Fibroblast of lung (primary cell): ENCODE data around the gene ATF1. TPM values are rescaled to one million over a fixed set of nuclear protein-coding genes. Genes with fewer than 3 reads are reported as not detected.

Experiments used
- DNase-seq, 2 donors: peaks; one replicate each; pipeline versions ENCODE4 v3.0.0 to v3.0.0-alpha.2; 2010; ENCODE audit warnings: low read depth in 2 of 2
- H2AFZ ChIP-seq: 2 replicates; pipeline ENCODE4 v1.5.1; 2012; ENCODE audit warnings: low read length, control low read depth, inconsistent platforms
- H3K27ac ChIP-seq: 2 replicates; pipeline ENCODE4 v1.5.1; 2011; ENCODE audit warnings: low read length, control low read depth; ENCODE audit not compliant: insufficient read depth
- H3K27me3 ChIP-seq: 2 replicates; pipeline ENCODE4 v1.5.1; 2011; ENCODE audit warnings: mild to moderate bottlenecking, low read length; ENCODE audit not compliant: control insufficient read depth, insufficient read depth
- H3K36me3 ChIP-seq: 2 replicates; pipeline ENCODE4 v1.5.1; 2011; ENCODE audit warnings: low read length; ENCODE audit not compliant: control insufficient read depth, insufficient read depth
- H3K4me1 ChIP-seq: 2 replicates; pipeline ENCODE4 v1.5.1; 2011; ENCODE audit warnings: low read length; ENCODE audit not compliant: control insufficient read depth, insufficient read depth; ENCODE audit errors: extremely low read depth
- H3K4me2 ChIP-seq: 2 replicates; pipeline ENCODE4 v1.5.1; 2011; ENCODE audit warnings: low read length, control low read depth; ENCODE audit not compliant: insufficient read depth; ENCODE audit errors: extremely low read depth
- H3K4me3 ChIP-seq, 4 experiments: fragments of 200-600 bp in 1 of 4; sonication (generic) in 1 of 4; replicated peaks in 1 of 4; 2 replicates each; pipeline ENCODE4 v1.5.1; 2011 to 2016; ENCODE audit warnings: low read length in 4 of 4, low read depth in 3 of 4, mild to moderate bottlenecking in 3 of 4, control low read depth in 2 of 4, inconsistent platforms in 1 of 4, mixed read lengths in 1 of 4; ENCODE audit not compliant: insufficient read depth in 1 of 4; ENCODE audit errors: control extremely low read depth in 1 of 4
- H3K79me2 ChIP-seq: 2 replicates; pipeline ENCODE4 v1.5.1; 2012; ENCODE audit warnings: mild to moderate bottlenecking, low read length, inconsistent platforms; ENCODE audit not compliant: control insufficient read depth, insufficient read depth
- H3K9ac ChIP-seq: 2 replicates; pipeline ENCODE4 v1.5.1; 2011; ENCODE audit warnings: mild to moderate bottlenecking, low read length, control low read depth; ENCODE audit not compliant: insufficient read depth
- H3K9me3 ChIP-seq: 2 replicates; pipeline ENCODE4 v1.5.1; 2012; ENCODE audit warnings: low read depth, low read length; ENCODE audit not compliant: control insufficient read depth, insufficient read depth
- H4K20me1 ChIP-seq: 2 replicates; pipeline ENCODE4 v1.5.1; 2011; ENCODE audit warnings: low read length; ENCODE audit not compliant: control insufficient read depth, insufficient read depth; ENCODE audit errors: extremely low read depth
- EZH2 ChIP-seq: IDR thresholded peaks from 2 replicates; pipeline ENCODE4 v1.5.1; 2012; ENCODE audit warnings: low read length, control low read depth, mild to moderate bottlenecking; ENCODE audit errors: missing control alignments
- polyA plus RNA-seq, 2 donors: library from polyadenylated mRNA; depleted of rRNA in 1 of 2; stranded (reverse) in 1 of 2; unstranded in 1 of 2; fragments of >200 nt; gene quantifications; 2 replicates each; pipeline ENCODE4 v1.2.1, GENCODE V29; 2011 to 2012; ENCODE audit warnings: missing spikeins in 1 of 2
- total RNA-seq: library from RNA; depleted of rRNA; stranded (reverse); fragments of >200 nt; gene quantifications from 2 replicates; pipeline ENCODE4 v1.2.1, GENCODE V29; 2014
- TF ChIP-seq, protein P1 (sequence below), 2 donors: IDR thresholded peaks in 1 of 2; conservative IDR thresholded peaks in 1 of 2; 1 replicate in 1 of 2; 2 replicates in 1 of 2; pipeline ENCODE4 v1.5.1; 2011 to 2012; ENCODE audit warnings: low read length in 2 of 2, control low read depth in 1 of 2, inconsistent platforms in 1 of 2, low read depth in 1 of 2, mild to moderate bottlenecking in 1 of 2

ATF1 gene
- total and polyA plus RNA-seq, 2 donors (not counting 1 experiment from before 2014, with no cell fraction given) = 40.6 to 44.8 TPM

DNA sequence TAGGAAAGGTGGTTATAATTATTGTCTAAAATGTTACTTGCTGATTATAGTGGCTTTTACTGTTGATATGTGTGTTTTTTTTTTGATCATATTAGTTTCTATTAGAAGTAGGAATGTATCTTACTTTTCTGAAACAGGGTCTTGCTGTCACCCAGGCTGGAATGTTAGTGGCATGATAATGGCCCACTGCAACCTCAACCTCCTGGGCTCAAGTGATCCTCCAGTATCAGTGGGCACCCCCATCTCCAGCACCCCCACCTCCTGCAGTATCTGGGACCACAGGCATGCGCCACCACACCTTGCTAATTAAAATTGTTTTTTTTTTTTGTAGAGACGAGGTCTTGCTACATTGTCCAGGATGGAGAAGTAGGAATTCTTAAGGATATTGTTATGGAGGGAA lies 11.3 kb downstream of the ATF1 start:
- Histone ChIP-seq H3K27ac (no peak overlapping the region), H3K36me3 (no peaks in the 10 kb centered on the region), H2AFZ (no peak overlapping the region), H3K4me2 (no peak overlapping the region), H3K9ac (no peak overlapping the region), H3K4me1 (no peaks in the 10 kb centered on the region), H3K79me2 (peaks cover 34% of the 10 kb centered on the region), H4K20me1 (no peaks in the 10 kb centered on the region), H3K9me3 (no peaks in the 10 kb centered on the region), H3K4me3 (no peak overlapping the region), H3K27me3 (no peaks in the 10 kb centered on the region)
- TF ChIP-seq, protein P1, sequence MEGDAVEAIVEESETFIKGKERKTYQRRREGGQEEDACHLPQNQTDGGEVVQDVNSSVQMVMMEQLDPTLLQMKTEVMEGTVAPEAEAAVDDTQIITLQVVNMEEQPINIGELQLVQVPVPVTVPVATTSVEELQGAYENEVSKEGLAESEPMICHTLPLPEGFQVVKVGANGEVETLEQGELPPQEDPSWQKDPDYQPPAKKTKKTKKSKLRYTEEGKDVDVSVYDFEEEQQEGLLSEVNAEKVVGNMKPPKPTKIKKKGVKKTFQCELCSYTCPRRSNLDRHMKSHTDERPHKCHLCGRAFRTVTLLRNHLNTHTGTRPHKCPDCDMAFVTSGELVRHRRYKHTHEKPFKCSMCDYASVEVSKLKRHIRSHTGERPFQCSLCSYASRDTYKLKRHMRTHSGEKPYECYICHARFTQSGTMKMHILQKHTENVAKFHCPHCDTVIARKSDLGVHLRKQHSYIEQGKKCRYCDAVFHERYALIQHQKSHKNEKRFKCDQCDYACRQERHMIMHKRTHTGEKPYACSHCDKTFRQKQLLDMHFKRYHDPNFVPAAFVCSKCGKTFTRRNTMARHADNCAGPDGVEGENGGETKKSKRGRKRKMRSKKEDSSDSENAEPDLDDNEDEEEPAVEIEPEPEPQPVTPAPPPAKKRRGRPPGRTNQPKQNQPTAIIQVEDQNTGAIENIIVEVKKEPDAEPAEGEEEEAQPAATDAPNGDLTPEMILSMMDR (conservative IDR thresholded peaks at IDR 0.05 in 1 of 2, IDR thresholded peaks at IDR 0.05 in 1 of 2; ENCODE audit: low read depth in 1 of 2, low read length in 2 of 2) = no peak
- no peak for TF ChIP-seq EZH2
- no peak for DNase-seq

DNA sequence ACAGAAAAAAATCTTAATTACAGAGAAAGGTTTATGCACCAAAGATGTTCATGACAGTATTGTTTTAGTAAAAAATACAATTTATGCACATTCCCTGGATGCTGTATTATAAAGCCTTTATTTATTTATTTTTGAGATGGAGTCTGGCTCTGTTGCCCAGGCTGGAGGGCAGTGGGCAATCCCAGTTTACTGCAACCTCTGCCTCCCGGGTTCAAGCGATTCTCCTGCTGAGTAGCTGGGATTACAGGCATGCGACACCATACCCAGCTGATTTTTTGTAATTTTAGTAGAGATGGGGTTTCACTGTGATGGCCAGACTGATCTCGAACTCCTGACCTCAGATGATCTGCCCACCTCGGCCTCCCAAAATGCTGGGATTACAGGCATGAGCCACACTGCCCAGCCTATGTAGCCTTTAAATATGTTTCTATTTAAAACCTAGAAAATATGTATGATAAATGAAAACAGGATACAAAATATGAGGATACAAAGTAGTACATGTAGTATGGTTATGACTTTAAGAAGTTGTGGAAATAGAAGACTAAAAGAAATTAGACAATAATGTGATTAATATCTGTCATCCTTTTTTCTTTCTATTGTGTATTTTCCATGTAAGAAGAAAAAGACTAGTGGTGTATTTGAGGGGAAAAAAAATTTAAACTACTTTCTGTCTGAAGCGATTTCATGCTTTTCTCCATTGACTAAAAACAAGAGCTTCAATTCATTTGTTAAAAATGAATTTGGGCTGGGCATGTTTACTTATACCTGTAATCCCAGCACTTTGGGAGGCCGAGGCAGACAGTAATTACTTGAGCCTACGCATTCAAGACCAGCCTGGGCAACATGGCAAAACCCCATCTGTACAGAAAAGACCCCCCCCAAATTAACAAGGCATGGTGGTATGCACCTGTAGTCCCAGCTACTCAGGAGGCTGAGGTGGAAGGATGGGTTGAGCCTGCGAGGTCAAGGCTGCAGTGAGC lies 13.1 kb downstream of the ATF1 start:
- no peak overlapping the region for H3K27ac ChIP-seq
- no peak overlapping the region for H2AFZ ChIP-seq
- H3K9me3 ChIP-seq = no peaks in the 10 kb centered on the region
- H3K4me1 ChIP-seq = no peaks in the 10 kb centered on the region
- peaks cover 31% of the 10 kb centered on the region for H3K79me2 ChIP-seq
- no peaks in the 10 kb centered on the region for H3K27me3 ChIP-seq
- TF ChIP-seq, protein P1 (conservative IDR thresholded peaks at IDR 0.05 in 1 of 2, IDR thresholded peaks at IDR 0.05 in 1 of 2; ENCODE audit: low read depth in 1 of 2, low read length in 2 of 2) = no peak
- TF ChIP-seq EZH2 = no peak
- no peak overlapping the region for H3K9ac ChIP-seq
- H3K4me2 ChIP-seq = no peak overlapping the region
- no peaks in the 10 kb centered on the region for H4K20me1 ChIP-seq
- H3K4me3 ChIP-seq = no peak overlapping the region
- DNase-seq = no peak
- H3K36me3 ChIP-seq = no peaks in the 10 kb centered on the region

DNA sequence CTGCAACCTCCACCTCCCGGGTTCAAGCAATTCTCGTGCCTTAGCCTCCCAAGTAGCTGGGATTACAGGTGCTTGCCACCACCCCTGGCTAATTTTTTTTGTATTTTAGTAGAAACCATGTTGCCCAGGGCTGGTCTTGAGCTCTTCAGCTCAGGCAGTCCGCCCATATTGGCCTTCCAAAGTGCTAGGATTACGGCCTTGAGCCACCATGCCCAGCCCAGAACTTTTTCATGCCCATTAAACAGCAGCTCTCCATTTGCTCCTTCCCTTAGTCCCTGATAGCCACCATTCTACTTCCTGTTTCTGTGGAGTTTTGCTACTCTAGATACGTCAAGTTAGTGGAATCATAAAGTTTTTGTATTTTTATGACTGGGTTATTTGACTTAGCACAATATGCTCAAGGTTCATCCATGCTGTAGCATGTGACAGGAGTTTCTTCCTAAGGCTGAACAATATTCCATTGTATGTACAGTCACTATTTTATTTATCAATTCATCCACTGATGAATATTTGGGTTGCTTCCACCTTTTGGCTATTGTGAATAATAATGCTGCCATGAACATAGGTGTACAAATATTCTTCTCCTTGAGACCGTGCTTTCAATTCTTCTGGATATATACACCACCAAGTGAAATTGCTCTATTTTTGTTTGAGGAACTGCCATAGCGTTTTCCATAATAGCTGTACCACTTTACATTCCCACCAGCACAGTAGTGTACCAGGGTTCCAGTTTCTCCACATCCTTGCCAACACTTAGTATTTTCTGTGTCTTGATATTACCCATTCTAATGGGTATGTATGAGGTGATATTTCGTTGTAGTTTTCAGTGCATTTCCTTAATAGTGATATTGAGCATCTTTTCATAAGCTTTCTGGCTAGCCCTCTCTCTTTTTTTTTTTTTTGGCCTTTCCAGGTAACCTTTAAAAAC lies 15.0 kb downstream of the ATF1 start:
- H3K4me2 ChIP-seq = no peak overlapping the region
- no peaks in the 10 kb centered on the region for H3K9me3 ChIP-seq
- H4K20me1 ChIP-seq = no peaks in the 10 kb centered on the region
- no peak overlapping the region for H2AFZ ChIP-seq
- H3K27ac ChIP-seq = no peak overlapping the region
- no peaks in the 10 kb centered on the region for H3K4me1 ChIP-seq
- H3K4me3 ChIP-seq = no peak overlapping the region
- no peaks in the 10 kb centered on the region for H3K36me3 ChIP-seq
- no peaks in the 10 kb centered on the region for H3K27me3 ChIP-seq
- TF ChIP-seq EZH2 = no peak
- TF ChIP-seq, protein P1 (conservative IDR thresholded peaks at IDR 0.05 in 1 of 2, IDR thresholded peaks at IDR 0.05 in 1 of 2; ENCODE audit: low read depth in 1 of 2, low read length in 2 of 2) = no peak
- DNase-seq = no peak
- H3K79me2 ChIP-seq = peaks cover 26% of the 10 kb centered on the region
- H3K9ac ChIP-seq = no peak overlapping the region
